Measurements from ENCODE around the gene DOK6. TPM values are rescaled to one million over a fixed set of nuclear protein-coding genes. Genes with fewer than 3 reads are reported as not detected.
A peak's percentile ranks its signal among the peaks of the same experiment; 100 is the strongest.

Gene DOK6
- total RNA-seq, 1 donor, result 2.1 TPM

DNA sequence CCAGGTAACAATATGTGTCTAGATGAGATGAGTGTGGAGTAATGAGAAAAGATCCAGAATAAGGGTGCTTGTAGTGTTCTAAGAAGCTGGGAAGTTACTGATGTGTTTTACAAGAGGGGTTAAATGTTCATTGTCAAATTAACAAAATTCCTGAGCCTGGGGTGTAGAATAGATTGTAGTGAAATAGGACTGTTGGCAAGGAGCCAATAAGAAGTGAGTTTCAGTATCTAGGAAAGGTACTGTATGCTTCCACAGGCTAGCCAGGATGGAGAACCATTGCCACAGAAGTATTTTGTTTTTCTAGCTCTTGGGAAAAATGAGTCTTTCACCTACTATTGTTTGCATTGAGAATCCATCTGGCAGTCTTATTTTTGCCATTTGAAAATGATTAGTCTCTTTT is 10.5 kb downstream of the DOK6 start:
- TF ChIP-seq, protein P1, sequence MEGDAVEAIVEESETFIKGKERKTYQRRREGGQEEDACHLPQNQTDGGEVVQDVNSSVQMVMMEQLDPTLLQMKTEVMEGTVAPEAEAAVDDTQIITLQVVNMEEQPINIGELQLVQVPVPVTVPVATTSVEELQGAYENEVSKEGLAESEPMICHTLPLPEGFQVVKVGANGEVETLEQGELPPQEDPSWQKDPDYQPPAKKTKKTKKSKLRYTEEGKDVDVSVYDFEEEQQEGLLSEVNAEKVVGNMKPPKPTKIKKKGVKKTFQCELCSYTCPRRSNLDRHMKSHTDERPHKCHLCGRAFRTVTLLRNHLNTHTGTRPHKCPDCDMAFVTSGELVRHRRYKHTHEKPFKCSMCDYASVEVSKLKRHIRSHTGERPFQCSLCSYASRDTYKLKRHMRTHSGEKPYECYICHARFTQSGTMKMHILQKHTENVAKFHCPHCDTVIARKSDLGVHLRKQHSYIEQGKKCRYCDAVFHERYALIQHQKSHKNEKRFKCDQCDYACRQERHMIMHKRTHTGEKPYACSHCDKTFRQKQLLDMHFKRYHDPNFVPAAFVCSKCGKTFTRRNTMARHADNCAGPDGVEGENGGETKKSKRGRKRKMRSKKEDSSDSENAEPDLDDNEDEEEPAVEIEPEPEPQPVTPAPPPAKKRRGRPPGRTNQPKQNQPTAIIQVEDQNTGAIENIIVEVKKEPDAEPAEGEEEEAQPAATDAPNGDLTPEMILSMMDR (IDR thresholded peaks at IDR 0.05; ENCODE audit: insufficient read depth, low read length), result no peak
- no peak overlapping the region for H3K4me3 ChIP-seq (ENCODE audit: low read depth, low read length)

DNA sequence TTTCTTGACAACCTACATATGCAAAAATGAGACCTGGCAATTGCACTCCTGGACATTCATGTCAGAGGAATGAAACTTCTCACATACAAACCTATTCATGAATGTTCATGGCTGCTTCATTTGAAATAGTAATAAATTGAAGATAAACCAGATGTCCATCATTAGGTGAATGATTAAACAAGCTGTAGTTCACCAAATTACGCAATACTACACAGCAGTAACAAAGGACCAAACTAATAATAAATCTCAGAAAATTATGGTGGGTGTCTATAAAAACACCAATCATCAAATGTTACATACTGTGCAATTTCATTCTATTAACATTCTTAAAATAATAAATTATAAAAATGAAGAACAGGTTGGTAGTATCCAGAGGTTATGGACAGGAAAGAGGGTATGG is 13.5 kb downstream of the DOK6 start:
- TF ChIP-seq, protein P1 (IDR thresholded peaks at IDR 0.05; ENCODE audit: insufficient read depth, low read length), result no peak
- DNase-seq (ENCODE audit: low read depth), result no peak

More for the DNA sequence above, 10.5 kb downstream of the DOK6 start:
- DNase-seq (ENCODE audit: low read depth), result no peak

GRCh38 chr18:69432847-69433246 is 32.2 kb downstream of the DOK6 start:
- no peak overlapping the region for H3K4me3 ChIP-seq (ENCODE audit: low read depth, low read length)
- TF ChIP-seq, protein P1 (IDR thresholded peaks at IDR 0.05; ENCODE audit: insufficient read depth, low read length), result no peak
- DNase-seq (ENCODE audit: low read depth), result no peak

More for the DNA sequence above, 13.5 kb downstream of the DOK6 start:
- H3K4me3 ChIP-seq (ENCODE audit: low read depth, low read length), result no peak overlapping the region

- TF ChIP-seq, protein P1 (IDR thresholded peaks at IDR 0.05; ENCODE audit: insufficient read depth, low read length), result no peak
- DNase-seq (ENCODE audit: low read depth), result no peak
- no peak overlapping the region for H3K4me3 ChIP-seq (ENCODE audit: low read depth, low read length)
Measured at GRCh38 chr18:69435000-69435399, 34.3 kb downstream of the DOK6 start.

GRCh38 chr18:69444221-69444620 is 43.5 kb downstream of the DOK6 start:
- DNase-seq (ENCODE audit: low read depth), result peak; percentile 0
- TF ChIP-seq, protein P1 (IDR thresholded peaks at IDR 0.05; ENCODE audit: insufficient read depth, low read length), result no peak

DNA sequence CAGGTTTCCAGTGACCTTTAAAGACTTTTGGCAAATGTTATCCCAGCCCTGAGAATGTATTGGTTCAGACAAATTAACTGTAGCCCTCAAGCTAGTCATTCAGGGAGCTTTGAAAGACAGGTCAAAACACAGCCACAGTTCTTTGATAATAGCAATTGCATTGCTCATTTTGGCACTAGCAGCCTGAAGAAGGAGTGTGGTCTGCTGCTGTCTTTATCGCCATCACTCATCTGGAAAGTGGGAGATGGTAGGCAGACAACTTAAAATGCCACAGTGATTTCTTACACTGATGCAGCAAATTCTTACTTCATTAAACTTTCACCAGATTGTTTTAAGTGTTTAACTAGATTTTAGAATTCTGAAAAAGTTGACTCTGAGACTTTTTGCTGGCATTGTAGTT is 47.2 kb downstream of the DOK6 start:
- H3K4me3 ChIP-seq (ENCODE audit: low read depth, low read length), result no peak overlapping the region
- DNase-seq (ENCODE audit: low read depth), result no peak
- TF ChIP-seq, protein P1 (IDR thresholded peaks at IDR 0.05; ENCODE audit: insufficient read depth, low read length), result no peak

More at GRCh38 chr18:69444221-69444620, 43.5 kb downstream of the DOK6 start:
- no peak overlapping the region for H3K4me3 ChIP-seq (ENCODE audit: low read depth, low read length)

DNA sequence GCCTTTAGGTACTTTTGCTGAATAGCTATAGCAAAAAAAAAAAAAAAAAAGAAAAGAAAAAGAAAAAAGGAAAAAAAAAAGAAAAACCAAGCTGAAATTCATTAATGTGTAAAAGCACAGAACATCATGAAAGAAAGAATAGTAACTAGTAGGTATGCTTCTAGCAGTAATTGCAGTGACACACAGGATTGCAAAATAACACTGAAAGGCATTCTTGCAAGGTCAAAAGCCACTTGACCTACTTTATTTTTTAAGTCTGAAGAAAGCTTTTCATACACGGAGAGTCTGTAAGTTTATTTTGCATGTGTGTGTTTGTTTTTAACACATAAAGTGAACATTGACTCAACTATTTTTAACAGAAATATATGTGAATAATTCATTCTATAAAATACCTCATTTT is 54.4 kb downstream of the DOK6 start:
- no peak for DNase-seq (ENCODE audit: low read depth)
- no peak overlapping the region for H3K4me3 ChIP-seq (ENCODE audit: low read depth, low read length)
- TF ChIP-seq, protein P1 (IDR thresholded peaks at IDR 0.05; ENCODE audit: insufficient read depth, low read length), result no peak

Data from fibroblast of the aortic adventitia (primary cell).